ENCODE data around the gene KIF4B. TPM values are rescaled to one million over a fixed set of nuclear protein-coding genes. Genes with fewer than 3 reads are reported as not detected.
"Not testable (repeated sequence)": the region's sequence is repeated elsewhere in the genome, so short reads cannot be mapped to it uniquely, and the experiment has no call there.

Gene KIF4B
- total RNA-seq, 4 donors from 2014 or later = under 0.01 TPM; not detected in 2

GRCh38 chr5:154970759-154971158 is 42.8 kb upstream of the KIF4B start:
- no peak overlapping the region for H3K27ac ChIP-seq (replicated peaks in 1 of 4)
- TF ChIP-seq POLR2AphosphoS5 (IDR thresholded peaks at IDR 0.05) (no peak), POLR2A (IDR thresholded peaks at IDR 0.05; ENCODE audit: low read depth) (no peak), CTCF (IDR thresholded peaks at IDR 0.05) (no peak), EP300 (IDR thresholded peaks at IDR 0.05) (no peak)

GRCh38 chr5:154971501-154971900 is 42.1 kb upstream of the KIF4B start:
- WGBS = 86% methylated on average over 2 of the region's 2 CpGs
- Histone ChIP-seq H3K27ac (replicated peaks in 1 of 4) (no peak overlapping the region), H3K4me1 (no peaks in the 10 kb centered on the region), H3K4me3 (no peak overlapping the region), H3K36me3 (peaks cover 0 to 49% (median 19%) of the 10 kb centered on the region in 4 donors), H3K27me3 (no peaks in the 10 kb centered on the region), H3K9me3 (no peaks in the 10 kb centered on the region)
- TF ChIP-seq EP300 (IDR thresholded peaks at IDR 0.05) (no peak), POLR2A (IDR thresholded peaks at IDR 0.05; ENCODE audit: low read depth) (no peak), POLR2AphosphoS5 (IDR thresholded peaks at IDR 0.05) (no peak), CTCF (IDR thresholded peaks at IDR 0.05) (no peak)
- intact Hi-C loops (cut with DNase I) = loop anchor here (2.0 kb wide), 1 partner anchor 175 kb away; no protein-coding TSS in a partner anchor
- no peak for DNase-seq (ENCODE audit: extremely low spot score)

More at GRCh38 chr5:154970759-154971158, 42.8 kb upstream of the KIF4B start:
- Histone ChIP-seq H3K36me3 (peaks cover 0 to 49% (median 23%) of the 10 kb centered on the region in 4 donors), H3K27me3 (no peaks in the 10 kb centered on the region), H3K4me1 (no peaks in the 10 kb centered on the region), H3K4me3 (no peak overlapping the region), H3K9me3 (no peaks in the 10 kb centered on the region)
- DNase-seq (ENCODE audit: extremely low spot score) = no peak
- intact Hi-C loops (cut with DNase I) = loop anchor here (2.0 kb wide), 1 partner anchor 176 kb away; no protein-coding TSS in a partner anchor

- no peak overlapping the region for H3K4me3 ChIP-seq
- 78% methylated on average over 2 of the region's 2 CpGs for WGBS
- H3K4me1 ChIP-seq = no peaks in the 10 kb centered on the region
- H3K27ac ChIP-seq (replicated peaks in 1 of 4) = no peak overlapping the region
- H3K36me3 ChIP-seq = peaks cover 0 to 38% (median 9%) of the 10 kb centered on the region in 4 donors
- TF ChIP-seq POLR2A (IDR thresholded peaks at IDR 0.05; ENCODE audit: low read depth) (no peak), EP300 (IDR thresholded peaks at IDR 0.05) (no peak), CTCF (IDR thresholded peaks at IDR 0.05) (peak; percentile 31 to 59 (median 44)), POLR2AphosphoS5 (IDR thresholded peaks at IDR 0.05) (no peak)
- intact Hi-C loops (cut with DNase I) = no loop called here
- no peaks in the 10 kb centered on the region for H3K27me3 ChIP-seq
- no peaks in the 10 kb centered on the region for H3K9me3 ChIP-seq
- DNase-seq (ENCODE audit: extremely low spot score) = no peak
Measured at GRCh38 chr5:154972476-154973080, 41.0 kb upstream of the KIF4B start.

- H3K9me3 ChIP-seq; intact Hi-C loops (cut with DNase I): not testable (repeated sequence)
- 98% methylated on average over 9 of the region's 9 CpGs for WGBS
Measured at GRCh38 chr5:154976082-154976481, 37.5 kb upstream of the KIF4B start.

GRCh38 chr5:154977409-154977808 is 36.1 kb upstream of the KIF4B start:
- no peak overlapping the region for H3K4me3 ChIP-seq
- no peak overlapping the region for H3K27ac ChIP-seq (replicated peaks in 1 of 4)
- no peaks in the 10 kb centered on the region for H3K4me1 ChIP-seq
- TF ChIP-seq POLR2A (IDR thresholded peaks at IDR 0.05; ENCODE audit: low read depth) (no peak), POLR2AphosphoS5 (IDR thresholded peaks at IDR 0.05) (no peak), EP300 (IDR thresholded peaks at IDR 0.05) (no peak), CTCF (IDR thresholded peaks at IDR 0.05) (no peak)
- peaks cover 0 to 11% (median 0%) of the 10 kb centered on the region in 4 donors for H3K36me3 ChIP-seq
- 71% methylated on average over 1 of the region's 1 CpG for WGBS
- no peak for DNase-seq (ENCODE audit: extremely low spot score)
- intact Hi-C loops (cut with DNase I) = no loop called here
- no peaks in the 10 kb centered on the region for H3K9me3 ChIP-seq
- H3K27me3 ChIP-seq = no peaks in the 10 kb centered on the region

More at GRCh38 chr5:154976082-154976481, 37.5 kb upstream of the KIF4B start:
- H3K27ac ChIP-seq (replicated peaks in 1 of 4); H3K4me3 ChIP-seq; H3K4me1 ChIP-seq; DNase-seq (ENCODE audit: extremely low spot score); H3K27me3 ChIP-seq: not testable (repeated sequence)
- H3K36me3 ChIP-seq = peaks cover 0 to 11% (median 0%) of the 10 kb centered on the region in 4 donors

- H3K4me3 ChIP-seq; intact Hi-C loops (cut with DNase I); H3K27ac ChIP-seq (replicated peaks in 1 of 4); H3K27me3 ChIP-seq; H3K4me1 ChIP-seq; DNase-seq (ENCODE audit: extremely low spot score); H3K9me3 ChIP-seq: not testable (repeated sequence)
- peaks cover 0 to 11% (median 0%) of the 10 kb centered on the region in 4 donors for H3K36me3 ChIP-seq
- WGBS = 88% methylated on average over 2 of the region's 2 CpGs
Measured at GRCh38 chr5:154978294-154978693, 35.3 kb upstream of the KIF4B start.

Data from esophagus muscularis mucosa (tissue), 4 donors.